NCI-H2107 (cell line): Measurements from ENCODE around the gene IL21R.
"Not testable (repeated sequence)": the region's sequence is repeated elsewhere in the genome, so short reads cannot be mapped to it uniquely, and the experiment has no call there.

Source experiments
- DNase-seq: peaks from one replicate; lab custom pipeline; 2025; lab: John Stamatoyannopoulos, UW

Gene IL21R

DNA sequence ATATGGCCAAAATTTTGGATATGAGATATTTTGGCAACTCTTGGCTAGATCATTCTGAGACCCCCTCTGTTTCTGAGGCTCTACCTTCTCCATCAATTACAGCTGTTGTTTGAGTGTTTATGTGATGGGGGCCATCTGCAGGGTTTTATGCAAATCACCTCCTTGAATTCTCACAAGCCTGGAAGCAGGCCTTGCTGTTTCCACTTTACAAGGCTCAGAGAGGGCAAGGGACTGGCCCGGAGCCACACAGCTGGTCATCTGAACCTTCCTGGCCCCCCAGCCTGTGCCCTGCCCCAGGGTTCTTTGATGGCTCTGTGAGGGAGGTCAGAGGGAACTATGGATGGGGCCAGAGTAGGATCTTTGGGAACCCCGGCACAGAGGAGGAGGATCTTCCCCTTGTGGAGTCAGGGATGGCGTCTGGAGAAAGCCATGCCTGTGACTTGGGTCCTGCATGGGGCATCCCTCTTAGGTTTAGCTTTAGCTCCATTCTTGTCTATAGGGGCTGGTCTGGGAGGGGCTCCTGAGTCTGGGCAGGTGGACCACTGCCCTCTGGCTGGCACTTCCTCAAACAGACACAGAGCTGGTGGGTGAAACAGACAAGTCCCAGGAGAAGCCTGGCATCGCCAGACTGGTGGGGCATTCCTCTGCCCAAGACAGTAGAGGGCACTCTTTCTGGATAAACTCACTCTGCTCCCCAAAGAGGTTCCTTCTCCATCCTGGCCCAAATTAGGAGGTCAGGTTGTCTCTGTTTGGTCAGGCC, 26.2 kb downstream of the IL21R start:
- DNase-seq = no peak

DNA sequence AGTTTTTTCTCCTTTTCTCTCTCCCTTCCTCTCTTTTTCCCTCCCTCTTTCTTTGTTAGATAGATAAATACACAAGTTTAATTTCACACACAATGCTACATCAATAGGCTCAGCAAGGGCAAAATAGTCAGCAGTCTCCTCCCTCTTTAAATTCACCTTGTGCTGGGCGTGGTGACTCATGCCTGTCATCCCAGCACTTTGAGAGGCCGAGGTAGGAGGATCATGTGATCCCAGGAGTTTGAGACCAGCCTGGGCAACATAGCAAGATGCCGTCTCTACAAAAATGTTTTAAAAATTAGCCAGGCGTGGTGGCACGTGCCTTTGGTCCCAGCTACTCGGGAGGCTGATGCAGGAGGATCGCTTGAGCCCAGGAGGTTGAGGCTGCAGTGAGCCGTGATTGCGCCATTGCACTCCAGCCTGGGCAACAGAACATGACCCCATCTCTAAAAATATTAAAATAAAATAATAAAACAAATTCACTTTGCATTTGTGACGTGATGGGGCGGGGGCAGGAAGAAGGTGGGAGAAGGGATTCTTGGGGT, 27.4 kb downstream of the IL21R start:
- no peak for DNase-seq

DNA sequence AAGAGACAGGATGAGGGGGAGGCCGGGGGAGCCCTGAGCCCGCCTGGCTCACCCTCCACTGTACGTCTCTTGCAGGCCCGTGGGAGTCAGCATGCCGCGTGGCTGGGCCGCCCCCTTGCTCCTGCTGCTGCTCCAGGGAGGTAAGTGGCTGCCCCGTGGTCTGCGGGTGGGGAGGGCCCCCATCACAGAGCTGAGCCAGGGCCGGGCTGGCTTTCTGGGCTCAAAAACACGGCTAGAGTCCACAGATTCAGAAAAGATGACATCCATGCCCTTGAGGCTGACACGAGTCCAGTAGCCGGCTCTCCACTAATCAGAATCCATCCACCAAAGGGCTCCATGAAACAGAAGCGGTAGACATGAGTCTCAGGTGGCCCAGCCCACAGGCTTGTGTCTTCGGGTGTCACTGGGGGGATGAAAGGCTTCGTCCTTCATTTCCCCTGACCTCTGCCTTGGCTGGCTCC, 28.0 kb downstream of the IL21R start:
- DNase-seq = no peak

DNA sequence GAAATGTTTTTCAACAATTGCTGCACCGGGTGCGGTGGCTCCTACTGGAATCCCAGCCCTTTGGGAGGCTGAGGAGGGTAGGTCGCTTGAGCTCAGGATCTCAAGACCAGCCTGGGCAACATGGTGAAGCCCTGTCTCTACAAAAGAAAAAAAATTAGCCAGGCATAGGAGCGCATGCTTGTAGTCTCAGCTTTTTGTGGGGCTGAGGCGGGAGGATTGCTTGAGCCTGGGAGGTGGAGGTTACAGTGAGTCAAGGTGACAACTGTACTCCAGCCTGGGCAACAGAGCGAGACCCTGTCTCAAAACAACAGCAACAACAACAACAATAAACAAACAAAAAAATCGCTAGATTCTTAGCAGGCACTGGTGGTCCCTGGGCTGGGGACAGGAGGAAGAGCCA, 28.5 kb downstream of the IL21R start:
- no peak for DNase-seq

DNA sequence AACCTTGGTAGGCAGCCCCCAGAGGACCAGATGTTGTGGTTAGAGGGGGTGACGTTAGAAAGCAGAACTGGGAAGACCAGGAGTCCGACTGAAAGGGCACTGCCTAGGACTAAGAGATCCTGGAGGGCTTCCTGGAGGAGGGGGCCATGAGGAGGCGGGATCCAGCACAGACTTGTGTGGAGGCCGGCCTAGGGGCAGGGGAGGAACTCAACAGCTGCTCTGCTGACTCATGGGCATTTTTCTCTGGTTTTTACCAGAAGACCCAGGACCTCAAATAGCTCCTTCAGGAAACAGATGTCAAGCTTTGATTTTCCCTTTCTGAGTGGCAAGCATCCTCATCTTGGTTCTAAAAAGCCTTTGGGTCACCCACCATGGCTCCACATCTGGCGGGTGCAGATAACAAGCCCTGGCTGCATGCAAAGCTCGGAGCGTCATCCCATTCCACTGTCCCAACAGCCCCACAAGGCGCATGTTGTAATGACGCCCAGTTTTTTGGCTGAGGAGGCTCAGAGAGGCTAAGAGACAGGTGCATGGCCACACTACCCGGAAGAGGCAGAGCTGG, 29.0 kb downstream of the IL21R start:
- no peak for DNase-seq

DNA sequence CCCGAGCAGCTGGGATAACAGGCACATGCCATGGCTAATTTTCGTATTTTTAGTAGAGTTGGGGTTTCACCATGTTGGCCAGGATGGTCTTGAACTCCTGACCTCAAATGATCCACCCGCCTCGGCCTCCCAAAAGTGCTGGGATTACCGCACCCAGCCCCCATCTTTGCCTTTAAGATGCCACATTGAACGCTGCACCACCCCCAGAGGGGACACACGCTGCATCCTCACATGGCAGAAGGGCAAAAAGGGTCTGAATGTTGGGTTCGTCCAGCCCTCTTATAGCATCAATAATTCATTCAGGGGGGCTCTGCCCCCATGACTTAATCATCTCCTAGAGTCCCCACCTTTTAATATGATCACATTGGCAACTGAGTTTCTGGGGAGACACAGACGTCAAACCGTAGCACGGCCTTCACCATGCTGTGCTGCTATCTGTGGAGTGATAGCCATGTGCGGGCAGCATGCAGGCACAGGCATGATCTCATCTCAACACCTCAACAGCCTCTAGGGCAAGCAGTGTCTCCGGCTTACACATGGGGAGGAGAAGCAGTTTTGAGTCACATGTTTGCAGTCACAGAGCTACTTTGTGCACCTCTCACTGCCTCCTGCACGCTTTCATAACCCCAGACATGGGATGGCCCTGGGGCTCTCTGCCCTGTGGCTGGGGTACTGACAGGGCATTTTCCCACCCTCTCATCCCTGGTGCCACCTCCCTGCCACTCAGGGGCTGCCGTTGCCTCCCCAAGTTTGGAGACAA, 30.0 kb downstream of the IL21R start:
- no peak for DNase-seq

DNA sequence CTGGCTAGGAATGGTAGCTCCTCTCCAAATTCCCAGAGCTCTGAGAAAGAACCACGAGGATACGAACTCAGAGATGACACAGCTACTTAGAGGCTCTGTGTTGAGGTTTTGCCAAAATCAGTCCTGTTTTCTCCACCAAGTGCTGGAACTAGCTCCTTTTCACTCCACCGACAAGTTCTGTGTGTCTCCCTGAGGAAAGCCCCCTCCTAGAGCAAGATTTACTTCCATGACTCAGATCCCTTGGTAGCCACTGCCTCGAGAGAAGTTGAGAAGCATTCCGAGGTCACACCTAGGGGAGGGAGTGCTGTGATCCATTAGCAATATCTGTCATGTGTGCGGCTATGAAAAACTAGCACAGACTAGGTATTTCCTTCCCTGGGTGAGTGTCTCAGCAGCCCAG, 30.6 kb downstream of the IL21R start:
- no peak for DNase-seq

DNA sequence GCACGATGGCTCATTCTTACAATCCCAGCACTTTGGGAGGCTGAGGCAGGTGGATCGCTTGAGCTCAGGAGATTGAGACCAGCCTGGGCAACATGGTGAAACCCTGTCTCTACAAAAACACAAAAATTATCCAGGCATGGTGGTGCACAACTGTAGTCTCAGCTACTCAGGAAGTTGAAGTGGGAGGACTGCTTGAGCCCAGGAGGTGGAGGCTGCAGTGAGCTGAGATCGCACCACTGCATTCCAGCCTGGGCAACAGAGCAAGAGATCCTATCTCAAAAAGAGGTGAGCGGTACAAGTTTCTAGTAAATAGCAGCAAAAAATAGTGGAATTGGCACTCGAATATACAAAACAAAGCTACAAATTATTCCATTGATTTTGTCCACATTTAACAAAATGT, 31.2 kb downstream of the IL21R start:
- DNase-seq = not testable (repeated sequence)

DNA sequence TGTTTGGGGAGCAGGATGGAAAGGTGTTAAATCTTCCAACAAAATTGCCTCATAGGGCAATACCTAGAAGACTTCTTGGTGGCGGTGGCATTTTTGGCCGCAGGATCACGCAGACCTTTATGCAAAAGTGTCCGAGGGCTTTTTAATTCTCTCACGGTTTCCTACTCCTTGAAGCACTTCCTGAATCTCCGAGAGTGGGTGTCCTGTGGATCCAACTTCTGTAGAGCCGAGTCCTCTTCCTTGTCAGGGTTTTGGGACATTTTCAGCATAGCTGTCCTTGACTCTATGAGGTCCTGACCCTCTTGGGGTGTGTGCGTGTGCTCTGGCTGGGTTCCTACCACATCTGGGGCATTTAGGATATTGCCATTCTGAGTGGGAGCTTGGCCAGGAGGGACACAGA, 31.7 kb downstream of the IL21R start:
- DNase-seq = no peak

DNA sequence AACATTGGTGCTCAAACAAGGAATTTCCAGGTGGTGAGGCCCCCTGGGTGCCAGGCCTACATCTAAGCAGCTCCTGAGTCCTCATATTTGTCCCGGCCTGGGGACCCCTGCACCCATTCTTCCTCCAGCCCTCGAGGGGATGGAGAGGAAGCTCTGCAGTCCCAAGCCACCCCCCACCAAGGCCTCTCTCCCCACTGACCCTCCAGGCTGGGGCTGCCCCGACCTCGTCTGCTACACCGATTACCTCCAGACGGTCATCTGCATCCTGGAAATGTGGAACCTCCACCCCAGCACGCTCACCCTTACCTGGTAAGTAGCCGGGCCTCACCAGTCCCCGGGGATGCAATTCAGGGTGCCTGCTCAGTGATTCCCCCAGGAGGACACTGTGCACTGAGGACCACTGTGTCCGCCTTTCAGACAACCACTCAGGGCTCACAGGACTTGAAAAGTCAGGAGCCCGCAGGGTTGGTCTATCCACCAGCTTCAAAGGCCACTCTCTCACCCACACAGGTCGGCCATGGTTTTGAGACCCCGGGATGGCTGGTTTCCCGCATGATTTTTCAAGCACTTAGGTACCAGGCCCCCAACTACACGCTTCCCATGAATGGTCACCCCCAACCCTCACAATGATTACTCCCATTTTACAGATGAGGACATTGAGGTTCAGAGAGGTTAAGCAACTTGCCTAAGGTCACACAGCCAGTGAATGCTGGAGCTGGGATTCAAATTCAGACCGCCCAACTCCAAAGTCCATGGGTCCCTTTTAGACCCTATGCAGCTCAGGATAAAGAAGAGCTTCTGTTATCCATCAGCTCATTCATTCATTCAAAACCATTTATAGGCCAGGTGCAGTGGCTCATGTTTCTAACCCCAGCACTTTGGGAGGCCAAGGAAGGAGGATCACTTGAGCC, 32.4 kb downstream of the IL21R start:
- DNase-seq = no peak

DNA sequence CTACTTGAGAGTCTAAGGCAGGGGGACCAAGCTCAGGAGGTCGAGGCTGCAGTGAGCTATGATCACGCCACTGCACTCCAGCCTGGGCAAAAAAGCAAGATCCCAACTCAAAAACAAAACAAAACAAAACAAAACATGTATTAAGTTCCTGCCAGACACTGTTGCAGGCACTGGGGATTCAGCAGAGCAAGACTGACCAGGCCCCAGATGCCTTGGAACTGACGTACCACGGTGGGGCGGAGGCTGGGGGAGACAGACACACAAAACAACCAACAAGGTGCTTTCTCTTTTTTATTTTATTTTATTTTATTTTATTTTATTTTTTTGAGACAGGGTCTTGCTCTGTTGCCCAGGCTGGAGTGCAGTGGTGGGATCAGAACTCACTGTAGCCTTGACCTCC, 33.2 kb downstream of the IL21R start:
- not testable (repeated sequence) for DNase-seq

DNA sequence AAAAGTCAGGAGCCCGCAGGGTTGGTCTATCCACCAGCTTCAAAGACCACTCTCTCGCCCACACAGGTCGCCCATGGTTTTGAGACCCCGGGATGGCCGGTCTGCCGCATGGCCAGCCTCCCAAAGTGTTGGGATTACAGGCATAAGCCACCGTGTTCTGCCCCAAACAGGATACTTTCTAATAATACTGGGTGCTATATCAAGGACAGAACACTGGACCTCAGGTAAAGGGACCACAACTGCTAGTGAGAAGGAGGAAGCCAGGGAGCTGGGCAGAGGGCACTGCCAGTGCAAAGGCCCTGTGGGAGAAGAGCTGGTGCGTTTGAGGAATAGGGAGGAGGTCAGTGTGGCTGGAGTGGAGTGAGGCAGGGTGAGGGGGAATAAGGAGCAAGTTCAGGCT, 34.1 kb downstream of the IL21R start:
- DNase-seq = no peak

DNA sequence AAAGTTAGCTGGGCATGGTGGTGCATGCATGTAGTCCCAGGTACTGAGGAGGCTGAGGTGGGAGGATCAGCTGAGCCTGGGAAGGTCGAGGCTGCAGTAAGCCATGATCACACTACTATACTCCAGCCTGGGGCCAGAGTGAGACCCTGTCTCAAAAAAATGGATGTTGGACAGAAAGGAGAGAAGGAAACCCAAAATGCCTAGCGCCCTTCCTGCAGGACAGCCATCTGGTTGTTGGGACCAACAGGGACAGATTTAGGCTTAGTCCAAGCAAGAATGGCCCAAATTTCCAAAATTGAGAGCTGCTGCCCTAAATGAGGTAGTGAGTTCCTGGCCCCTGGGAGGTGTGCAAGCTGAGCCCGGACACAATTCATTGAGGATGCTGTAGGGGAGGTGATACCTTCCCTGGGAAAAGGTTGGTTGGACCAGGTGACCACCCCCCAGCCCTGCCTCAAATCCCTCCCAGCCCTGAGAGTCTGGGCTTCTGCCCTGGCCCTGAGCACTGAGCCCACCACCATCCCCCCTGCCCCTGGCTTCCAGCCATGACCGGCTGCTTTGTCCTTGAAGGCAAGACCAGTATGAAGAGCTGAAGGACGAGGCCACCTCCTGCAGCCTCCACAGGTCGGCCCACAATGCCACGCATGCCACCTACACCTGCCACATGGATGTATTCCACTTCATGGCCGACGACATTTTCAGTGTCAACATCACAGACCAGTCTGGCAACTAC, 35.1 kb downstream of the IL21R start:
- no peak for DNase-seq

DNA sequence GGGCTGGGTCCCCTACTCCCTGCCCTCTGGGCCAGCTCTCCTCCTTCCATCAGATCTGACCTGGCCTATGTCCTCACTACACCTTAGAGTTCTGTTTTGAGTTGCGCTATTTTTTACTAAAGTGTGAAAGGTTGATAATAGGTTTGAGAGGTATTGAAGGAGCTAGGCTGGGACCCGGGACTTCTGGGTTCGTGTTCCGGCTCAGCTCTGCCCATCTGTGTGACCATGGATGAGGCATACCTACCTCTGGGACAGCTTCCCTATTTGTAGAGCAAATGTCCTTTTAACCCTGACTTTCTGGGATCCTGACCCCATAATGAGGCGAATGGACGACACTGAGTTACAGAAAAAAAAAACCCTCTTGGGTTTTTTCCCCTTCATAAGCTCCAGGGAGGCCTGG, 36.0 kb downstream of the IL21R start:
- no peak for DNase-seq

DNA sequence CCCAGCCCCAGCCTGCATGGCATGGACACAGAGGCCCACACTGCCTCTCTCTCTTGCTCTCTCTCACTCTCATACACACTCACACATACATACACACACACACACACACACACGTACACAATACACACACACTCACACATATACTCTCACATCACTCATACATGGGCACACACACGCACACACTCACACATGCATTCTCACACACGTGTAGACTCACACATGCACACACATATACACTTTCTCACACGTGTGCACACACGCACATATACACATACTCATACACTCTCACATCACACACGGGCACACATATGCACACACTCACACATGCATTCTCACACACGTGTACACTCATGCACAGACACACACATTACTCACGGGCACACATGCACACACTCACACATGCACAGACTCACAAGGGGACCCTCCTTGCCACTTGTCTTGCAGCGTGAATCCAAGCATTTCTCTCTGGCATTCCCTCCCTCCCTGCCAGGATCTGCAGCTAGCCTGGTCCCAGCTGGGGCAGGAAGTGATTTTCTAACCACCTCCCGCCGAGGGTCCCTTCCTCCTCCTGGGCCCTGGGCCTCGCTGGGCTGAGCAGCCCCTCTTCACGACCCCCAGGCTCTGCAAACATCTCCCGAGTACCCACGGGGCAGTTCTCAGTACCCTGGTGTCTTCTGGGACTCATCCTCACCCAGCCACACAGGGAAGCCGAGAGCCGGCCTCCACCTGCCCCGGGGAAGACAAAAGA, 37.5 kb downstream of the IL21R start:
- no peak for DNase-seq

DNA sequence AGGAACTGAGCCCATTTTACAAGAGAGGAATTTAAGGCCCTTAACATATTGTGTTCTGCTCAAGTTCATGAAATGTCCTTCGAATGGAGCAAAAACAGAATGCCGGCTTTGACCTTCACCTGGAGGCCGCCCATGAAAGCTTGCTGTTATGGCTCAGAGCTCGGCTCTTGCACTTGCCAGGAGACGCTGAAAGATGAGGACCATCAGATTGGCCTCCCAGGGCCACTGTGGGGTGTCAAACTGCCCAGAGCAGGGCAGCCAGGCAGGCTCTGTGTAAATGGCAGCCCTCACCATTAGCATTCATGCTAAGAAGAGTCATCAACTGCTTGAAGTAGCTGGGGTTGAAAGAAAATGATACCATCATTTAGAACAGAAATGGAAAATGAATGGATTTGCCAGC, 39.3 kb downstream of the IL21R start:
- DNase-seq = no peak

DNA sequence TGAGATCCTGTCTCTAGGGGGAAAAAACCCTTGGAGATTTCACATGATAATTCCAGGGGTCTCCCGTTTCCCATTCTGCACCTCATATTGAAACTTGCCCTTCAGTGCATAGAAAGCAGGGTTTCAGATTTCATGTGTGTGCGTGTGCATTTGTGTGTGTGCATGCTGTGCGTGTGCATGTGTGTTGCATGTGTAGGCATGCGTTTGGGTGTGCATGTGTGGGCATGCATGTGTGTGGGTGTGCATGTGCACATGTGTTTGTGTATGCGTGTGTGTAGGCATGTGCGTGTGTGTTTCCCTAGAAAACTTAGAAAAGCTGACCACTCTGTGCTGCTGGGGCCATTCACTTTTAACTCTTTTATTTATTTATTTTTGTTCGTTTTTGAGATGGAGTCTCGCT, 40.0 kb downstream of the IL21R start:
- DNase-seq = no peak

DNA sequence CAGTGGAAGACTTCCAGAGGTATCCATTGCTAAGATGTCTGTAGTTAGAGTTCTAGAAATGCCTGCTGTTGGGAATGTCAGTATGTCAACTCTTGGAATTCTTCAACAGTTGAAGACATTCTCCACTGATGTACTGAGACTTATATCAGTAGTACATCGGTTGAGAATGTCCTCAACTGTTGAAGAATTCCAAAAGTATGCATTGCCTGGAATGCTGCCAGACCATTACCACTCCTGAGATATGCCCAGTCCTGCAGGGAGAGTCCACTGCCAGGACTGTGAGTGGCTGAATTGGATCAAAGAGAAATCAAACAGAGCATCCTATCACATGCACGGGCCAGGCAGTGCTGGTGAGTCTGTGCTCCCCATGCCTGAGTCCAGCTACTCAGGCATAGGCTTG, 42.0 kb downstream of the IL21R start:
- no peak for DNase-seq

DNA sequence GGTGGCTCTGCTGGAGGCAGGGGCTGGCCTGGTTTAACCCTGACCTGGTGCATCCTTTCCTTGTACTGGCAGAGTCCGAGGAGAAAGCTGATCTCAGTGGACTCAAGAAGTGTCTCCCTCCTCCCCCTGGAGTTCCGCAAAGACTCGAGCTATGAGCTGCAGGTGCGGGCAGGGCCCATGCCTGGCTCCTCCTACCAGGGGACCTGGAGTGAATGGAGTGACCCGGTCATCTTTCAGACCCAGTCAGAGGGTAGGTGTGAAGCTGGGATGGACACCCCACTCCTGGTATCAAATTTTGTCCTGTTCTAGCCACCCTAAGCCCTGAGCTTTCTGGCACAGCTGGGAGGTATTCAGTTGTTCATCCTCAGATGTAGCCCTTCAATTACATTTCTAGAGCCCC, 42.5 kb downstream of the IL21R start:
- DNase-seq = no peak

DNA sequence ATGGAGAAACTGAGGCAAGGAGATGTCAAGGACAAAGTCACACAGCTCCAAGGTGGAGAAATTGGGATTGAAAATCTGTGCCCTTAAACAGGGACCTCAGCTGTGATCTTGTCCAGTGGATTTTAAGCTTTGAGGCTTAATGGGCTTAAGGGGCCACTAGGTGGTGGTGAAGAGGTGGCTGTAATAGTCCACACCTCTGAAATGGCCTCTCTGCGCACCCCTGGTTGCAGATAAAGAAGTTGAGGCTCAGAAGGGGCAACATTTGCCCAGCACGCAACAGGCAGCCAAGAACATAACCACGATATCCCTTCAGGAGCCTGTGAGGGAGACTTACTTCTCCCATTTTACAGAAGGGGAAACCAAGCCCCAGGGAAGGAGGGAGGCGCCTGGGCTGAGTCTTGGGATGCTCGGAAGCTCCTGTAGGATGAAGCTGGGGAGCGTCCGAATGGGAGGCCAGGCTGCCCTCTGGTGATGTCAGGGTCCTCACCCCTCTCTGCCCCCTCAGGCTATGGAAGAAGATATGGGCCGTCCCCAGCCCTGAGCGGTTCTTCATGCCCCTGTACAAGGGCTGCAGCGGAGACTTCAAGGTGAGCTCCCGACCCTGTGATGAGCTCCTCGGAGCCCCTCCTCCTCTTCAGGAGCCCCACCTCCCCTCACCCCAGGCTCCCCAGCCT, 43.7 kb downstream of the IL21R start:
- no peak for DNase-seq
